Esophagus squamous epithelium (tissue), 4 donors: Measurements from ENCODE around the gene MTFR1L.

Experiments used
- CTCF ChIP-seq, 6 experiments: fragments of 450-650 bp in 4 of 6; fragments of 200-600 bp in 2 of 6; sonication (generic) in 2 of 6; IDR thresholded peaks; one replicate each; pipeline ENCODE4 v1.5.1; 2016 to 2019; ENCODE audit warnings: antibody characterized with exemption in 6 of 6, mild to moderate bottlenecking in 4 of 6, moderate library complexity in 4 of 6
- POLR2A ChIP-seq, 4 donors: fragments of 450-650 bp; IDR thresholded peaks; one replicate each; pipeline ENCODE4 v1.6.1; 2017; ENCODE audit warnings: antibody characterized with exemption in 4 of 4, mild to moderate bottlenecking in 4 of 4, moderate library complexity in 3 of 4

DNA sequence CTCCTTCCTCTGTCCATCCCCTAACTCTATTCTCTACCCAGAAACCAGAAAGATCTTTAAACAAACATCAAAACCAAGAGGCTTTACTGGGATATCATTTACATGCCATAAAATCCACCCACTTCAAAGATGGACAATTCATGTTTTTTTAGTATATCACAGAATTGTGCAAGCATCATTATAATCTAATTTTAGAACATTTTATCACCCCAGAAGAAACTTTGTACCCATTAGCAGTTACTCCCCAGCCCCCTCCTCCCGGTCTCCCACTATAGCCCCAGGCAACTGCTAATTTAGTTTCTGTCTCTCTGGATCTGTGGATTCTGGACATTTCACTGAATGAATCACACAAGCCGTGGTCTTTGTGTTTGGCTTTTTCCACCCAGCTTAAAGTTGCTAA lies 24.5 kb upstream of the MTFR1L start:
- no peak for TF ChIP-seq POLR2A (IDR thresholded peaks at IDR 0.05)
- no peak for TF ChIP-seq CTCF (IDR thresholded peaks at IDR 0.05)
